SIG-M5 (cell line): ENCODE data around the gene GPANK1.
A peak's percentile ranks its signal among the peaks of the same experiment; 100 is the strongest.

Experiments used
- DNase-seq: peaks from one replicate; lab custom pipeline; 2025; lab: John Stamatoyannopoulos, UW

Gene GPANK1

DNA sequence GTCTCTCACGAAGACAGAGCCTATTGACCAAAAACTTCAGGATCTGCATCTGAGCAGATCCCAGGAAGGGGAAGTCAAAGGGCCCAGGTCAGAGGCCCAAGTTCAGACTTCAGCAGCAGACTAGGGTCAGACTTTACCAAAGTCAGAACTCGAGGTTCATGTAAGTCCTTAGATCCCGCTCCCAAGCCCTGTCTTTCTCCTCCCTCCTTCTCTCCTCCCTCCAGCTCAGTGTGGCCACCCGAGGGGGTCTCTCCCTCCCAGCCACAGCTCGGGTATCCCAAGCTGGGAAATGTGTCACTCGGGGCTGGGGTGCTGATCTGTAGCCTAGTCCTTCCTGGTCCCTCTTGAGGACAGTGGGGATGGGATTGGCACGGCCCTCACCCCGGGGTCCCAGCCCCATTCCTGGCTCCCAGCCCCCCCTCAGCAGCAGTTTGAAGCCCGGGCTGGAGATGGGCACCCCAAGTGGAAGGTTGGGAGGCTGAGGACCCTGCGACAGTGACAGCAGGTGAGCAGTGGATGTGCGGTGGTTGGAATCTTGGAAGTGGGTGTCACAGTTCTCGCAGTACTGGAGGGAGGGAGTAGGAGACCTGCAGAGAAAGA, 2.6 kb downstream of the GPANK1 start:
- no peak for DNase-seq

GRCh38 chr6:31661262-31662123, 3.3 kb downstream of the GPANK1 start:
- no peak for DNase-seq

GRCh38 chr6:31660381-31661261, 4.2 kb downstream of the GPANK1 start, which contains the start of gene C6orf47:
TSS of gene C6orf47 (minus strand) at chr6:31660778. CDS start at chr6:31659947, 831 bp downstream.
- DNase-seq, result no peak

DNA sequence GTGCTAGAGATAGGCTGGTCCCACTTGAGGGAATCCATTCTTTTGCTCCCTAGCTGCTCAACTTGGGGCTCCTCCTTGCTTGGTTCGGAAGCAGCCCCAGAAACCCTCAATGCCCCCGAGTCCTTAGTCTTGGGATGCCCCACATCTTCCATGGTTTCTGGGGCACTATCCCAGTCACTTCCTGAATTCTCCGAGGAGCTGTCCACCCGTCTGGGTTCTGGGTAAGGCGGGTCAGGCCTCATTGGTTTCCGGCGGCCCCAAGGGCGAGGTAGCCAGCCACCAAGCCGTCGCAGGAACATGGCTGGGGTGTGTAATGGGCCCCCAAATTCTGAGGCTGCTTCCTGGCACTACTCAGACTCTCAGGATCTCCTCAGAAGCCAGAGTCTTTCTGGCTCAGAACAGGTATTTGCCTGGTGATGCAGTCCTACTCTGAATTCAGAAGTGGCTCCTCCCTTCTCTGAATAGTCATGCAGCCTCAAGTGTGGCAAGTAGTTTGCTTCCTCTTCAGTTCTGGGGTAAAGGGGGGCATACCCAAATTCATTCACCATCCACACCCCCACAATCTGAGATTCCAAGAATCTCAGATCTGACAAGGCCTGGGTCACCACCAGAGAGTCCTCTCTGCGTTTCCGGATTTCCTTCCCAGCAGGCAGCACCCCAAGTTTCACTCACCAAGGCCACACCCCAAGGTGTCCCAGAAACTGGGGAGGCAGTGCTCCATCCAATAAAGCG, 5.0 kb downstream of the GPANK1 start:
- DNase-seq, result no peak

- no peak for DNase-seq
Observed at GRCh38 chr6:31658983-31659648, 5.7 kb downstream of the GPANK1 start.

GRCh38 chr6:31658158-31658688, 6.6 kb downstream of the GPANK1 start:
- no peak for DNase-seq

- no peak for DNase-seq
Observed at GRCh38 chr6:31657406-31658157, 7.2 kb downstream of the GPANK1 start.

DNA sequence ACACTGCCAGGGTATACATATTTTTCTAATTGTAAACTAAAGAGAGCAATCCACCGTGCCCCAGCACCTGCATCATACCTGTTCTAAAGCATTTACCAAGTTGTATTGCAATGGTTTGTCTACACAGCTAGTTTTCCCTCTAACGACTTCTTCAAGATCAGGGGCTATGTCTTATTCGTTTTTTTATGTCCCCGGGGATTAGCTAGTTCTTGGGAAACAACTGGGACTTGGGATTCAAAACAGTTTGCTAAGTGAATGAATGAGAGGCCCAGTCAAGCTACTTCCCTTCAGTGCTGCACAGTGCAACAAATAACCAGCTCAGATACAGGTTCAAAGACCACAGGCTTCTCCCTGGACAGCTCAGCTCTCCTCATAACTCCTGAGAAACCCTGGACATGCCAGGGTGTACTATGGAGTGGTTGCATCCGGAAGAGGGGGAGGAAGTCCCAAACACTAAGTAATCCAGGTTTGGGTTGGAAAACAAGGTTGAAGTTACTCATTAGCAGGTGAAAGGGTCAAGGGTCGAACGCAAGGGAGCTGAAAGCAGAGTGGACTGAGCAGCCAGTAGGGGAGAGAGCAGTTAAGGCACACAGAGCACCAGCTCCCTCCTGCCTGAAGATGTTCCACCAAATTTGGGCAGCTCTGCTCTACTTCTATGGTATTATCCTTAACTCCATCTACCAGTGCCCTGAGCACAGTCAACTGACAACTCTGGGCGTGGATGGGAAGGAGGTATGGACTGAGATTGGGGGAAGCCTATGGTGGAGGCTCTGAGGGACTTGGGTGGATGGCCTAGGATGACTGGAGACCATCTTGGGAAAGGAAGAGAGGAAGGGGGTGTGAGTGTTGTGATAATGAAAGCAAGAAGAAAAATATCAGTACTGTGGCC, 9.2 kb downstream of the GPANK1 start, which contains the start of gene APOM:
Gene APOM (plus strand): TSS at position 546 of the 889 bp plus-strand sequence. CDS start 73 bp downstream, at position 619.
- no peak for DNase-seq

DNA sequence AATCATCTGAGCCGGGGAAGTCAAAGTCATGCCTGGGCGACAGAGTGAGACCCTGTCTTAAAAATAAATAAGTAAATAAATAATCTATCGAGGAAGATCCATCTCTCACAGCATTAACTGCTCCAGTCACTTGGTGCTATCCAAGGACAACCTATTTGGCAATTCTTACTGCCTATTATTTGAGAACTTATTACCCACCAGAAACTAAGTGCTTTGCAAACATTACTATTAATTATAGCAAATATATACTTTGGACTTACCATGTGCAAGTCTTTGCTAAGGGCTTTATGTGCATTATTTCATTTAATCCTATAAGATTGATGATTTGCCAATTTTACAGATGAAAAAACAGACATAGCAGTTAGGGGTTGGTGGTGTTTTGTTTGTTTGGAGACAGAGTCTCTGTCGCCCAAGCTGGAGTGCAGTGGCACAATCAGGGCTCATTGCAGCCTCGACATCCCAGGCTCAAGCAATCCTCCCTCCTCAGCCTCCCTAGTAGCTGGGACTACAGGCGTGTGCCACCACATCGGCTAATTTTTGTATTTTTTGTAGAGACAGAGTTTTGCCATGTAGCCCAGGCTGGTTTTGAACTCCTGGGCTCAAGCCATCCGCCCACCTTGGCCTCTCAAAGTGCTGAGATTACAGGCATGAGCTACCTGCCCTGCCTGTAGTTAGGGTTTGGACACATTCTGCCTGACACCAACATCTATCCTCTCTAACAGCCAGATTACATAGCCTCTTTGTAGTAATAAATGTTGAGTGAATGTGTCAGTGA, 10.0 kb downstream of the GPANK1 start:
- no peak for DNase-seq

DNA sequence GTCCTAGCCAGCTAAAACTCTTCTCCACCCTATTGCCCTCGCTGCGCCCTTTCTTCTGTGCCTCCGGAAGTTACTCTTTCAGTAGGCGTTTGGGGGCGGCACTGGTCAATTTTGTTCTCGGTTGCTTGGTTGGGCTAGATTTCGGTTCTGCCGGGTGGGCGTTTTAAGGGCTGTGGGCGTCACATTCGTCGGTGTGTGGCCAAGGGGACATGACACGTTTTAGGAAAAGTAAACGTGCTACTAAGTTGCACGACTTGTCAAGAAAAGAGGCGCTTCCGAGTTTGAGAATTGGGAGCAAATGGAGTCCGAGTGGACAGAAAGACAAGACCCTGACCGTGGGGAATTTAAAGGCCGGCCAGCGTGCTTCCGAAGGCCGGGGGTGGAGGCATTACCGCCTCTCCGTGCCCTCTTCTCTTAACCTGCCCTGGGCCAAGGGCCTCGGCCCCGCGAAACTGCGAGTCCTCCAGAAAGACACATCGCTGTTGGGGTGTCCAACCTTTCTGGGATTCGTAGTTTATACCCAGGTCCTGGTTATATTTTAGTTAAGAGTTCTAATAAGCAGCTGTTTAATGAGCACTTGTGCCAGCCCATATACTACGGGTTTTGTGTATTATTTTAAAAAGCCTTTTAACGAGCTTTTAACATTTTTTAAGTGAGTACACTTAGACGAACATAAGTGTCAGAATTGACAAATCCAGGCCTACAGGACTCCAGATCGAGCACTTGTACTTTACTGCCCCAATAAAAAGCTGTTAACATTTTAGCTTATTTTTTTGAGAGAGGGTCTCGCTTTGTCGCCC, 11.7 kb downstream of the GPANK1 start:
- DNase-seq, result peak; percentile 77

DNA sequence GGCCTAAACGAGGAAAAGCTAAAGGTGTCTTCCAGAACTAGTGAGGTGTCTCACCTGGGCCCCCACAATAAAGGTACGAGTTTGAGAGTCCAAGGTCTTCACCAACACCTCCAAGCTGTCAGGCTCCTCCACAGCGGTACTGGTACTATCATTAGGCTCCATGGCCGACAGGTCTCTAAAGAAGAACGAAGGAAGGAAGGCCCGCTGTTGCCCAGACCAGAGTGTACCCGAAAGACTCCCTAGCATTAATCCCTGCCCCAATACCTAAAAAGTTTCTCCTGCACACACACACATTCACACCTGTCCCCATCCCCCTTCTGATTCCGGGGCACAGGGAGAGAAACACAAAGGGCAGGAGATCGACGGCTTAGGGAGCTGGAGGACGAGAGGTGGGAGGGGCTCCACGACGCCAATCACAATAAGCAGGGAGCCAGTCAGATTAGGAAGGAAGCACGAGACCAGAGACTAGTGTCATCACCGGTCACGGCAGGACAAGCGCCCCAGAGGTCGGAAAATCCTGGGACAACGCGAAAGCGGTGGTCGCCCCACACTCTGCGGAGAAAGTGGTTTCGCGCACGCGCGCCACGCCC, 13.1 kb downstream of the GPANK1 start:
- DNase-seq, result peak; percentile 33

- DNase-seq, result no peak
Observed at GRCh38 chr6:31645325-31645724, 19.5 kb downstream of the GPANK1 start.

DNA sequence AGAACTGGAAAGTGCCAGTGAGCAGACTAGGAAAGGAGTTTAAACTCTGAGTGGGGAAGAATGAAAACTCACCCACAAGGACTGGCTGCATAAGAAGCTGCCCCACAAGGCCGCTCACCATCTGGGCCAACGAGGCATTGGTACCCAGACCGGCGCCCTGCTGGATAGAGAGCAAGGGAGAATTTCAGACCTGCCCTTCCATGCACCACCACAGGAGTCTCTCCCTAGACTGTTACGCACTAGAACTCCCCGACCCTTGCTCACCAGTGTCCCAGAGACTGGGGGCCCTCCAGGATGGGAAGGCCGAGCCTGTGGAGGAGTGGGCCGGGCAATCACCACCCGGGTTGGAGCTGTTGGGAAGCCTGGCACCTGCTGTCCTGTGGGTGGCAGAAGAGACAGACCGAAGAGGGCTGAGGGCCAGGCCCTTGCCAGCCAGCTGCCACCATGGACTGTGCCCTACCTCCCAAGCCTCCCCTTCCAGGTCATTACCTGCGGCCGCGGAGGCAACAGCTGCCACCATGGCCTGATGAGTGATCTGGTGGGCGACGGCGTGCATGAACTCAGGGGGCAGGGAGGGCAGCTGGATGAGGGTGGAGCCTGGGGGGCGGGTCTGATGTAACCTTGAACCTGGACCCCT, 20.9 kb downstream of the GPANK1 start:
- no peak for DNase-seq

- no peak for DNase-seq
Observed at GRCh38 chr6:31642798-31643570, 21.8 kb downstream of the GPANK1 start.

GRCh38 chr6:31641370-31641769, 23.4 kb downstream of the GPANK1 start:
- DNase-seq, result no peak

- no peak for DNase-seq
Observed at GRCh38 chr6:31640612-31641011, 24.2 kb downstream of the GPANK1 start.
